ENCODE data around the gene ERP27. TPM values are rescaled to one million over a fixed set of nuclear protein-coding genes. Genes with fewer than 3 reads are reported as not detected.

ERP27 gene
- total RNA-seq, 4 donors from 2014 or later, result 0.47 to 3.5 (median 1.6) TPM

GRCh38 chr12:14959463-14959862, 21.1 kb upstream of the ERP27 start:
- WGBS, 2 donors, result 43 to 48% methylated on average over 3 of the region's 3 CpGs
- DNase-seq (ENCODE audit: low spot score in 2 of 2), result no peak
- no peak overlapping the region for H3K4me3 ChIP-seq (ENCODE audit: low read depth, poor library complexity, severe bottlenecking)
- intact Hi-C loops (cut with DNase I; ENCODE audit: low total_unique reads), result no loop called here
- no peak for TF ChIP-seq POLR2A (IDR thresholded peaks at IDR 0.05)
- TF ChIP-seq CTCF (IDR thresholded peaks at IDR 0.05), result no peak

GRCh38 chr12:14959126-14959440, 20.7 kb upstream of the ERP27 start:
- WGBS, 2 donors, result 76 to 83% methylated on average over 10 of the region's 10 CpGs
- TF ChIP-seq CTCF (IDR thresholded peaks at IDR 0.05), result no peak
- no peak for TF ChIP-seq POLR2A (IDR thresholded peaks at IDR 0.05)
- H3K4me3 ChIP-seq (ENCODE audit: low read depth, poor library complexity, severe bottlenecking), result no peak overlapping the region
- DNase-seq (ENCODE audit: low spot score in 2 of 2), result no peak
- intact Hi-C loops (cut with DNase I; ENCODE audit: low total_unique reads), result no loop called here

GRCh38 chr12:14958361-14959125, 20.2 kb upstream of the ERP27 start:
- TF ChIP-seq POLR2A (IDR thresholded peaks at IDR 0.05) (no peak), CTCF (IDR thresholded peaks at IDR 0.05) (no peak)
- 76 to 79% methylated on average over 11 of the region's 11 CpGs for WGBS, 2 donors
- no peak for DNase-seq (ENCODE audit: low spot score in 2 of 2)
- intact Hi-C loops (cut with DNase I; ENCODE audit: low total_unique reads), result no loop called here
- no peak overlapping the region for H3K4me3 ChIP-seq (ENCODE audit: low read depth, poor library complexity, severe bottlenecking)

- no peak for DNase-seq (ENCODE audit: low spot score in 2 of 2)
- intact Hi-C loops (cut with DNase I; ENCODE audit: low total_unique reads), result no loop called here
- no peak overlapping the region for H3K4me3 ChIP-seq (ENCODE audit: low read depth, poor library complexity, severe bottlenecking)
- WGBS, 2 donors, result 67 to 69% methylated on average over 5 of the region's 5 CpGs
- no peak for TF ChIP-seq CTCF (IDR thresholded peaks at IDR 0.05)
- TF ChIP-seq POLR2A (IDR thresholded peaks at IDR 0.05), result no peak
Measured at GRCh38 chr12:14957551-14958168, 19.3 kb upstream of the ERP27 start.

- no peak for DNase-seq (ENCODE audit: low spot score in 2 of 2)
- no peak overlapping the region for H3K4me3 ChIP-seq (ENCODE audit: low read depth, poor library complexity, severe bottlenecking)
- intact Hi-C loops (cut with DNase I; ENCODE audit: low total_unique reads), result no loop called here
- TF ChIP-seq POLR2A (IDR thresholded peaks at IDR 0.05) (no peak), CTCF (IDR thresholded peaks at IDR 0.05) (no peak)
- 78 to 82% methylated on average over 2 of the region's 2 CpGs for WGBS, 2 donors
Measured at GRCh38 chr12:14956905-14957304, 18.6 kb upstream of the ERP27 start.
